Neural cell (in vitro differentiated cells): ENCODE data around the gene UBE2K. TPM values are rescaled to one million over a fixed set of nuclear protein-coding genes. Genes with fewer than 3 reads are reported as not detected.

Experiments
- H2AFZ ChIP-seq: fragments of 200-600, 300-800 bp; sonication (generic), shearing (Covaris generic); 2 replicates; pipeline ENCODE4 v1.6.0; 2014; ENCODE audit warnings: low read depth, mild to moderate bottlenecking, antibody characterized with exemption, low read length, moderate library complexity
- H3F3A ChIP-seq: fragments of 200-600 bp; shearing (Covaris generic); 2 replicates; pipeline ENCODE4 v1.6.1; 2016; ENCODE audit warnings: mild to moderate bottlenecking, moderate library complexity, mixed read lengths, antibody characterized with exemption, low read length; ENCODE audit not compliant: insufficient read depth, poor library complexity, severe bottlenecking
- H3K27ac ChIP-seq: fragments of 200-600, 300-800 bp; sonication (generic), shearing (Covaris generic); 2 replicates; pipeline ENCODE4 v1.5.1; 2014; ENCODE audit warnings: mild to moderate bottlenecking, low read length, moderate library complexity
- H3K27me3 ChIP-seq: fragments of 300-800, 200-600 bp; sonication (generic), shearing (Covaris generic); 2 replicates; pipeline ENCODE4 v1.6.0; 2014; ENCODE audit warnings: mild to moderate bottlenecking, low read depth, low read length, moderate library complexity; ENCODE audit not compliant: insufficient read depth
- H3K36me3 ChIP-seq: fragments of 300-800, 200-600 bp; sonication (generic), shearing (Covaris generic); 2 replicates; pipeline ENCODE4 v1.5.1; 2014; ENCODE audit warnings: mild to moderate bottlenecking, antibody characterized with exemption, low read length, moderate library complexity; ENCODE audit not compliant: insufficient read depth
- H3K4me2 ChIP-seq: fragments of 300-800, 200-600 bp; sonication (generic), shearing (Covaris generic); 2 replicates; pipeline ENCODE4 v1.6.0; 2014; ENCODE audit warnings: mild to moderate bottlenecking, low read length
- H3K4me3 ChIP-seq: fragments of 300-800, 200-600 bp; sonication (generic), shearing (Covaris generic); 2 replicates; pipeline ENCODE4 v1.5.1; 2014; ENCODE audit warnings: mild to moderate bottlenecking, low read length, moderate library complexity
- H3K79me2 ChIP-seq: fragments of 200-600 bp; shearing (Covaris generic); replicated peaks from 2 replicates; pipeline ENCODE4 v1.6.0; 2014; ENCODE audit warnings: mild to moderate bottlenecking, low read length, moderate library complexity; ENCODE audit not compliant: insufficient read depth
- H3K9ac ChIP-seq: fragments of 300-800, 200-600 bp; sonication (generic), shearing (Covaris generic); 2 replicates; pipeline ENCODE4 v1.6.1; 2016; ENCODE audit warnings: mild to moderate bottlenecking, low read length, mixed read lengths
- H3K9me2 ChIP-seq: fragments of 200-600 bp; shearing (Covaris generic); 2 replicates; pipeline ENCODE4 v1.6.1; 2016; ENCODE audit warnings: mild to moderate bottlenecking, low read length, mixed read lengths; ENCODE audit not compliant: insufficient read depth
- H3K9me3 ChIP-seq: fragments of 200-600, 300-800 bp; sonication (generic), shearing (Covaris generic); 2 replicates; pipeline ENCODE4 v1.6.1; 2016; ENCODE audit warnings: mild to moderate bottlenecking, mixed run types, low read length, moderate library complexity, mixed read lengths
- H4K20me1 ChIP-seq: fragments of 200-600 bp; shearing (Covaris generic); 2 replicates; pipeline ENCODE4 v1.6.1; 2016; ENCODE audit warnings: mild to moderate bottlenecking, mixed run types; ENCODE audit not compliant: insufficient read depth
- EP300 ChIP-seq: fragments of 450-650 bp; conservative IDR thresholded peaks from 2 replicates; pipeline ENCODE4 v1.6.1; 2014; ENCODE audit warnings: antibody characterized with exemption, mild to moderate bottlenecking, moderate library complexity; ENCODE audit not compliant: poor library complexity, severe bottlenecking
- EZH2 ChIP-seq: fragments of 200-600, 300-800 bp; shearing (Covaris generic), sonication (generic); IDR thresholded peaks from 2 replicates; pipeline ENCODE4 v1.6.1; 2014; ENCODE audit warnings: antibody characterized with exemption, low read length, borderline replicate concordance, mild to moderate bottlenecking; ENCODE audit not compliant: insufficient read depth, poor library complexity, severe bottlenecking
- MXI1 ChIP-seq: fragments of 450-650 bp; conservative IDR thresholded peaks from 2 replicates; pipeline ENCODE4 v1.6.1; 2014; ENCODE audit warnings: antibody characterized with exemption, mild to moderate bottlenecking; ENCODE audit not compliant: poor library complexity, severe bottlenecking
- POLR2AphosphoS5 ChIP-seq: IDR thresholded peaks from 2 replicates; pipeline ENCODE4 v1.6.1; 2012
- RAD21 ChIP-seq: fragments of 450-650 bp; conservative IDR thresholded peaks from 2 replicates; pipeline ENCODE4 v1.6.1; 2014; ENCODE audit warnings: antibody characterized with exemption, mild to moderate bottlenecking, moderate library complexity
- SMC3 ChIP-seq: fragments of 450-650 bp; conservative IDR thresholded peaks from 2 replicates; pipeline ENCODE4 v1.6.1; 2014; ENCODE audit warnings: antibody characterized with exemption, mild to moderate bottlenecking, moderate library complexity; ENCODE audit not compliant: poor library complexity
- TAF1 ChIP-seq: IDR thresholded peaks from 2 replicates; pipeline ENCODE4 v1.6.1; 2012; ENCODE audit warnings: low read depth
- polyA plus RNA-seq: library from polyadenylated mRNA; depleted of rRNA; stranded (reverse); fragments of >200 nt; gene quantifications from 2 replicates; pipeline ENCODE4 v1.2.3, GENCODE V29; 2014
- TF ChIP-seq, protein P1 (sequence below): fragments of 450-650 bp; IDR thresholded peaks from 2 replicates; pipeline ENCODE4 v1.5.1; 2014; ENCODE audit warnings: antibody characterized with exemption, mild to moderate bottlenecking, moderate library complexity; ENCODE audit not compliant: poor library complexity, severe bottlenecking
- TF ChIP-seq, protein P2 (sequence below): IDR thresholded peaks from 2 replicates; pipeline ENCODE4 v1.6.1; 2012; ENCODE audit warnings: borderline replicate concordance

Gene UBE2K
- polyA plus RNA-seq, 1 donor from 2014 or later, result 45.8 TPM

DNA sequence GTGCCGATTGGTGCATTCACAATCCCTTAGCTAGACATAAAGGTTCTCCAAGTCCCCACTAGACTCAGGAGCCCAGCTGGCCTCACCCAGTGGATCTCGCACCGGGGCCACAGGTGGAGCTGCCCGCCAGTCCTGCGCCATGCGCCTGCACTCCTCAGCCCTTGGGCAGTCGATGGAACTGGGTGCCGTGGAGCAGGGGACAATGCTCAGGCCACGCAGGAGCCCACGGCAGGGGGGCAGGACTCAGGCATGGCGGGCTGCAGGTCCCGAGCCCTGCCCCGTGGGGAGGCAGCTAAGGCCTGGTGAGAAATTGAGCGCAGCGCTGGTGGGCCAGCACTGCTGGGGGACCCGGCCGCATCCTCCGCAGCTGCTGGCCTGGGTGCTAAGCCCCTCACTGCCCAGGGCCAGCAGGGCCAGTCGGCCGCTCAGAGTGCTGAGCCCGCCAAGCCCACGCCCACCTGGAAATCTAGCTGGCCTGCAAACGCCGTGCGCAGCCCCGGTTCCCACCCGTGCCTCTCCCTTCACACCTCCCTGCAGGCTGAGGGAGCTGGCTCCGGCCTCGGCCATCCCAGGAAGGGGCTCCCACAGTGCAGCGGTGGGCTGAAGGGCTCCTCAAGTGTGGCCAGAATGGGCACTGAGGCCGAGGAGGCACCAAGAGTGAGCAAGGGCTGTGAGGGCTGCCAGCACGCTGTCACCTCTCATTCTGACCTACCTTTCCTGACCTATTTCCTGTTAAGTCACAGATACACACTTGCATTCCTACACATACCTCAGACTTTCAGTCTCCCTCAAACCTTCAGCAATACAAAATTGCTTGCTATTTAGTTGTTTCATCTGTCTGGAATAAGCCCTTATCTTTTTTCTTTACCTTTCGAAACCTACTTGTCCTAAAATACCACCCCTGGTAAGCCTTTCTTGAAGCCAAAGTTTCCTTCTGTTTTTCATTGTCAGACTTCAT lies 20.7 kb downstream of the UBE2K start:
- Histone ChIP-seq H3K36me3 (no peaks in the 10 kb centered on the region), H3K9ac (no peak overlapping the region), H2AFZ (no peak overlapping the region), H3K4me3 (no peak overlapping the region), H4K20me1 (no peaks in the 10 kb centered on the region), H3K27ac (no peak overlapping the region), H3K79me2 (peaks cover 50% of the 10 kb centered on the region), H3F3A (no peaks in the 10 kb centered on the region), H3K9me3 (no peaks in the 10 kb centered on the region), H3K27me3 (no peaks in the 10 kb centered on the region), H3K9me2 (no peaks in the 10 kb centered on the region), H3K4me2 (no peak overlapping the region)
- no peak for TF ChIP-seq TAF1
- TF ChIP-seq SMC3, result no peak
- TF ChIP-seq EP300, result no peak
- no peak for TF ChIP-seq RAD21
- TF ChIP-seq MXI1, result no peak
- TF ChIP-seq EZH2, result no peak
- TF ChIP-seq POLR2AphosphoS5, result no peak
- TF ChIP-seq, protein P1, sequence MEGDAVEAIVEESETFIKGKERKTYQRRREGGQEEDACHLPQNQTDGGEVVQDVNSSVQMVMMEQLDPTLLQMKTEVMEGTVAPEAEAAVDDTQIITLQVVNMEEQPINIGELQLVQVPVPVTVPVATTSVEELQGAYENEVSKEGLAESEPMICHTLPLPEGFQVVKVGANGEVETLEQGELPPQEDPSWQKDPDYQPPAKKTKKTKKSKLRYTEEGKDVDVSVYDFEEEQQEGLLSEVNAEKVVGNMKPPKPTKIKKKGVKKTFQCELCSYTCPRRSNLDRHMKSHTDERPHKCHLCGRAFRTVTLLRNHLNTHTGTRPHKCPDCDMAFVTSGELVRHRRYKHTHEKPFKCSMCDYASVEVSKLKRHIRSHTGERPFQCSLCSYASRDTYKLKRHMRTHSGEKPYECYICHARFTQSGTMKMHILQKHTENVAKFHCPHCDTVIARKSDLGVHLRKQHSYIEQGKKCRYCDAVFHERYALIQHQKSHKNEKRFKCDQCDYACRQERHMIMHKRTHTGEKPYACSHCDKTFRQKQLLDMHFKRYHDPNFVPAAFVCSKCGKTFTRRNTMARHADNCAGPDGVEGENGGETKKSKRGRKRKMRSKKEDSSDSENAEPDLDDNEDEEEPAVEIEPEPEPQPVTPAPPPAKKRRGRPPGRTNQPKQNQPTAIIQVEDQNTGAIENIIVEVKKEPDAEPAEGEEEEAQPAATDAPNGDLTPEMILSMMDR, result no peak
- TF ChIP-seq, protein P2, sequence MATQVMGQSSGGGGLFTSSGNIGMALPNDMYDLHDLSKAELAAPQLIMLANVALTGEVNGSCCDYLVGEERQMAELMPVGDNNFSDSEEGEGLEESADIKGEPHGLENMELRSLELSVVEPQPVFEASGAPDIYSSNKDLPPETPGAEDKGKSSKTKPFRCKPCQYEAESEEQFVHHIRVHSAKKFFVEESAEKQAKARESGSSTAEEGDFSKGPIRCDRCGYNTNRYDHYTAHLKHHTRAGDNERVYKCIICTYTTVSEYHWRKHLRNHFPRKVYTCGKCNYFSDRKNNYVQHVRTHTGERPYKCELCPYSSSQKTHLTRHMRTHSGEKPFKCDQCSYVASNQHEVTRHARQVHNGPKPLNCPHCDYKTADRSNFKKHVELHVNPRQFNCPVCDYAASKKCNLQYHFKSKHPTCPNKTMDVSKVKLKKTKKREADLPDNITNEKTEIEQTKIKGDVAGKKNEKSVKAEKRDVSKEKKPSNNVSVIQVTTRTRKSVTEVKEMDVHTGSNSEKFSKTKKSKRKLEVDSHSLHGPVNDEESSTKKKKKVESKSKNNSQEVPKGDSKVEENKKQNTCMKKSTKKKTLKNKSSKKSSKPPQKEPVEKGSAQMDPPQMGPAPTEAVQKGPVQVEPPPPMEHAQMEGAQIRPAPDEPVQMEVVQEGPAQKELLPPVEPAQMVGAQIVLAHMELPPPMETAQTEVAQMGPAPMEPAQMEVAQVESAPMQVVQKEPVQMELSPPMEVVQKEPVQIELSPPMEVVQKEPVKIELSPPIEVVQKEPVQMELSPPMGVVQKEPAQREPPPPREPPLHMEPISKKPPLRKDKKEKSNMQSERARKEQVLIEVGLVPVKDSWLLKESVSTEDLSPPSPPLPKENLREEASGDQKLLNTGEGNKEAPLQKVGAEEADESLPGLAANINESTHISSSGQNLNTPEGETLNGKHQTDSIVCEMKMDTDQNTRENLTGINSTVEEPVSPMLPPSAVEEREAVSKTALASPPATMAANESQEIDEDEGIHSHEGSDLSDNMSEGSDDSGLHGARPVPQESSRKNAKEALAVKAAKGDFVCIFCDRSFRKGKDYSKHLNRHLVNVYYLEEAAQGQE, result no peak

DNA sequence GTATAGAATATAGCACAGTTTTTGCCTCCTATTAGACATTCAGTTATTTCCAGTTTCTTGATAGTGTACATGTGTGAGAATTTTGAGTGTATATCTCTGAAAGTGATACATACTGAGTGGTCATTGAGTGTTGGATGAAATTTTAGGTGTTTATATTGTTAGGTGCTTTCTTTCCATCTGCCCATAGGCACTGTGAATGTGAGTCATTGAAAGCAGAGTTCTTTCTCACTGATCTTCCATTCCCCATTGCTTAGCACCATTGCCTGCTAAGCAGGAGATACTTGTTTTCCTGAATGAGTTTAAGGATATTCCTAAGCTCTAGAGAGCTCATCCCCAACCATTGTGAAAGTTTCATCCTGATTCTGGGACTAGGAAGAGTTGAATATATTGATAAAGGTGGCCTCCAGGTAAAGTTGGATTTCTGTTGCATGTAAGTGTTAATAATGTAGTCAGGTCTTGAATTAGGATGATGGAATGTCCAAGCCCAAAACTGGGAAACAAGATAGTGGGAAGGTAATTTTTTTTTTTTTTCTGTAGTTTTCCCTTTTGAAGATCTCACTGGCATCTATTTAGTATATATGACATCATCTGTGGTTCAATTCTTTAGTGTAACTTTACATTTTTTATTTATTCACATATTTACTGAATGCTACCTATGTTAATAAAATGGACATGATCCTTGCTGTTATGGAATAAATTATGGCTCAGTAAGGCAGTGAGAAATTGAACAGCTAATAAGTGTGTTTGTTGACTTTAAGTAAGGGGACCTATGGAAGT lies 22.1 kb downstream of the UBE2K start:
- H2AFZ ChIP-seq, result no peak overlapping the region
- H3K4me3 ChIP-seq, result no peak overlapping the region
- no peaks in the 10 kb centered on the region for H3K36me3 ChIP-seq
- no peak for TF ChIP-seq SMC3
- TF ChIP-seq POLR2AphosphoS5, result no peak
- no peak for TF ChIP-seq MXI1
- no peak for TF ChIP-seq EZH2
- TF ChIP-seq, protein P2, result no peak
- TF ChIP-seq, protein P1, result no peak
- TF ChIP-seq EP300, result no peak
- no peak for TF ChIP-seq TAF1
- TF ChIP-seq RAD21, result no peak
- no peaks in the 10 kb centered on the region for H3K9me2 ChIP-seq
- no peak overlapping the region for H3K9ac ChIP-seq
- no peak overlapping the region for H3K4me2 ChIP-seq
- H3K9me3 ChIP-seq, result no peaks in the 10 kb centered on the region
- H3F3A ChIP-seq, result no peaks in the 10 kb centered on the region
- peaks cover 53% of the 10 kb centered on the region for H3K79me2 ChIP-seq
- no peaks in the 10 kb centered on the region for H3K27me3 ChIP-seq
- no peaks in the 10 kb centered on the region for H4K20me1 ChIP-seq
- H3K27ac ChIP-seq, result no peak overlapping the region
